ENCODE measurements around the gene CNTN1.

Gene CNTN1

DNA sequence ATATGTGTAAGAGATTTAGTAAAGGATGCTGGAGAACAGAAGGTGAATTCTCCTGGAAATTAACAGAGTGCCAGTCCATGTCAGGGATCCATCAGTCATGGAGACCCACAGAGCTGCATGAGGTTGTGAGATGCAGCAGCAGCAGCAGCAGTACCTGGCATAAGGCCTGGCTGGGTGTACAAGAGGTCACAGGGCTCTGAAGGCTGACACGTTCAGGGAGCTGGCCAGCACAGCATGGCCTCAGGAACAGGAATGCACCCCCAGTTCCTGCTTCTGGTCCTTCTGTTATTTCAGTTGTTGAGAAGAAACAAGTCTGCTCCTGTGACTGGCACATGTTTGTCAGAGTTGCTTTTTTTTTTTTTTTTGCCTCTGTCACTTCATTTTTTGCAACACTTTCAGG, 210.8 kb downstream of the CNTN1 start:
- POLR2A ChIA-PET (ENCODE audit: low non-redundant PET), result no interaction called here
- DNase-seq (ENCODE audit: low spot score), result no peak
- TF ChIP-seq, protein P1, sequence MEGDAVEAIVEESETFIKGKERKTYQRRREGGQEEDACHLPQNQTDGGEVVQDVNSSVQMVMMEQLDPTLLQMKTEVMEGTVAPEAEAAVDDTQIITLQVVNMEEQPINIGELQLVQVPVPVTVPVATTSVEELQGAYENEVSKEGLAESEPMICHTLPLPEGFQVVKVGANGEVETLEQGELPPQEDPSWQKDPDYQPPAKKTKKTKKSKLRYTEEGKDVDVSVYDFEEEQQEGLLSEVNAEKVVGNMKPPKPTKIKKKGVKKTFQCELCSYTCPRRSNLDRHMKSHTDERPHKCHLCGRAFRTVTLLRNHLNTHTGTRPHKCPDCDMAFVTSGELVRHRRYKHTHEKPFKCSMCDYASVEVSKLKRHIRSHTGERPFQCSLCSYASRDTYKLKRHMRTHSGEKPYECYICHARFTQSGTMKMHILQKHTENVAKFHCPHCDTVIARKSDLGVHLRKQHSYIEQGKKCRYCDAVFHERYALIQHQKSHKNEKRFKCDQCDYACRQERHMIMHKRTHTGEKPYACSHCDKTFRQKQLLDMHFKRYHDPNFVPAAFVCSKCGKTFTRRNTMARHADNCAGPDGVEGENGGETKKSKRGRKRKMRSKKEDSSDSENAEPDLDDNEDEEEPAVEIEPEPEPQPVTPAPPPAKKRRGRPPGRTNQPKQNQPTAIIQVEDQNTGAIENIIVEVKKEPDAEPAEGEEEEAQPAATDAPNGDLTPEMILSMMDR (conservative IDR thresholded peaks at IDR 0.05; ENCODE audit: low read depth), result no peak
- CTCF ChIA-PET, result no interaction called here
- H3K27ac ChIP-seq, result no peak overlapping the region

GRCh38 chr12:40907115-40907527, 214.9 kb downstream of the CNTN1 start:
- POLR2A ChIA-PET (ENCODE audit: low non-redundant PET), result no interaction called here
- TF ChIP-seq, protein P1 (conservative IDR thresholded peaks at IDR 0.05; ENCODE audit: low read depth), result no peak
- DNase-seq (ENCODE audit: low spot score), result peak; percentile 69
- CTCF ChIA-PET, result interaction anchor here (0.6 kb wide), 1 partner anchor 916 kb away, joined by 5 read pairs; no protein-coding TSS in a partner anchor
- H3K27ac ChIP-seq, result no peak overlapping the region

GRCh38 chr12:40911676-40912075, 219.4 kb downstream of the CNTN1 start:
- POLR2A ChIA-PET (ENCODE audit: low non-redundant PET), result no interaction called here
- no peak overlapping the region for H3K27ac ChIP-seq
- DNase-seq (ENCODE audit: low spot score), result peak; percentile 5

DNA sequence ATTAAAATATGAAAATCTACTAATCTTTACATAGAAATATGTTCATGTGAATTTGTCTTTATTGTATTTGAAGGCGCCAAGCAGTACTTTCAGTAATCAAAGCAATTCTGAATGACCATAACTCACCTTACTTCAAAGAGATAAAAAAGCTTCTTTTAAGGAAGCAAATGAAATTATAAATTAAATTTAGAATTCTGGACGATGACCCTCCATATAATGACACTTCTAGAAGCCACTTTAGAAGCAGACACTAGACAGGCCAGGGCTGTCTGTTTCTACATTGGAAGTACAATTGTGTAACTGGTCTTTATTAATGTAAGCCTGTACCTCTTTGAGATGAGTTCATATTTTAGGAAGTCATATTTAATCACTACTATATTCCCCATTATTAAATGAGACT, 222.9 kb downstream of the CNTN1 start:
- no peak for DNase-seq (ENCODE audit: low spot score)
- TF ChIP-seq, protein P1 (conservative IDR thresholded peaks at IDR 0.05; ENCODE audit: low read depth), result no peak
- H3K27ac ChIP-seq, result no peak overlapping the region
- ChIA-PET POLR2A (ENCODE audit: low non-redundant PET) (no interaction called here), CTCF (no interaction called here)

More at GRCh38 chr12:40911676-40912075, 219.4 kb downstream of the CNTN1 start:
- CTCF ChIA-PET, result no interaction called here
- TF ChIP-seq, protein P1 (conservative IDR thresholded peaks at IDR 0.05; ENCODE audit: low read depth), result no peak

DNA sequence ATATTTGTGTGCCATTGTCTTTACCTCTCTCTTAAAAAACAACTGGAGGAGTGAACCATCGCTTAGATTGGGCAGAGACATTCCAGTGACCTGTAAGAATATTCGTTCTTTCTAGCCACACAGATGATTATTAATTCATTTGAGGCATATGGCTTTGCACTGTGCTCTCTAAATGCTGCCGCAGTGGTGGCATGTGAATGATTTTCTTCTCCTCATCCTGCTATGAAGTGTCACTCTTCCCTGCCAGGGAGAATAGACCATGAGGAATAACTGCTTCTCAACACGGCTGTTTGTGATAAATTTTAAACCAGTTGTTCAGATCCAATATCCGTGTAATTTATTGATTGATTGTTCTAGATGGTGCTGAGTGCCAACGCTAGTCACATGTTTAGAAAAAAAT, 225.3 kb downstream of the CNTN1 start:
- TF ChIP-seq, protein P1 (conservative IDR thresholded peaks at IDR 0.05; ENCODE audit: low read depth), result no peak
- DNase-seq (ENCODE audit: low spot score), result no peak
- CTCF ChIA-PET, result no interaction called here
- H3K27ac ChIP-seq, result no peak overlapping the region
- POLR2A ChIA-PET (ENCODE audit: low non-redundant PET), result no interaction called here

DNA sequence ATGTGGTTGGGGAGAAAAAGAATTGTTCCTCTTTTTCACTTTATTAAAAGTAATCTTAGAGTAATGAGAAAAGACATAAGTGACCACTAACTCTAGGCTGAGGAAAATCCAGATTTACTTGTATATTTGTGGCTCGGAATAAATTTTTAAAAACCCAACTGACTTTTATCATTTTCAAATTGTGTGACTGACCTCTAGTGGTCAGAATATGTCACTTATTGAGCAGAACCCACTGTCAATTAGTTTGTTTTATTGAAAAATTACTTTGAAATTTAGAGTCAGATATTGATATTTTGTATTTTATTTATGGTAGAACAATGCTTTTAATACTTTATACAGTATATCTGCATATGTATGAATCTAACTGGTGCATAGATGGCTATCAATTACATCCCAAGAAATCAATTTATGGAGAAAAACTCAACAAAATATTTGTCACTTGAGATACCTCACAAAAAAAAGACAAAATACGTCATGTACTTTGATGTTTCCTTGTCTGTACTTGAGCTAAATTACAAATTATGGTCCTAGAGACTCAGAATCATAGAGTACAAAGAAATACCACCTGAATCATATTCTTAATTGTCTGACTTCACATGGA, 229.4 kb downstream of the CNTN1 start:
- TF ChIP-seq, protein P1 (conservative IDR thresholded peaks at IDR 0.05; ENCODE audit: low read depth), result peak; percentile 63
- POLR2A ChIA-PET (ENCODE audit: low non-redundant PET), result no interaction called here
- H3K27ac ChIP-seq, result no peak overlapping the region
- CTCF ChIA-PET, result no interaction called here
- DNase-seq (ENCODE audit: low spot score), result peak; percentile 12
